NCI-H2196 treated with DMSO at 0.1 percent for 48 hours (cell line): ENCODE results near the gene VPS8.
"Not testable (repeated sequence)": the region's sequence is repeated elsewhere in the genome, so short reads cannot be mapped to it uniquely, and the experiment has no call there.

ENCODE experiments used
- DNase-seq: peaks from one replicate; lab custom pipeline; 2025; ENCODE audit not compliant: unreplicated experiment; lab: John Stamatoyannopoulos, UW

Gene VPS8

GRCh38 chr3:184910664-184911063 is 98.7 kb downstream of the VPS8 start:
- DNase-seq, result no peak

DNA sequence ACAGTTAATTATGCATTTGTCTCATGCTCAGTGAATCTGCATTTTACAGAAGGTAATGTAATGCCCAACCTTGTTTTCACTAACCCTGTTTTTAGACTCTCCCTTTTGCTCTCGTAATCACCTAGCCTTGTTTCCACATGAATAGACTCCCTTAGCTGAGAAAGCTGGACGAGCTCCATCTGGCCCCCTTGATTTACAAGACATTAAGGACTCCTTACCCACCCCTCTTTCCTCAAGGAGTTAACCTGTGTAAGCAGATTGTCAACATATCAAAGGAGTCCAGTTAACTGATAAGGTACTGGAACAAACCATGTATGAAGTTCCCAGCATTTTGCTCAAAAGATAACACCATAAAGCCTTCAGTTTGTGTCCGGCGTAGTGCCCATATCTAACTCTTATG is 99.6 kb downstream of the VPS8 start:
- DNase-seq, result no peak

DNA sequence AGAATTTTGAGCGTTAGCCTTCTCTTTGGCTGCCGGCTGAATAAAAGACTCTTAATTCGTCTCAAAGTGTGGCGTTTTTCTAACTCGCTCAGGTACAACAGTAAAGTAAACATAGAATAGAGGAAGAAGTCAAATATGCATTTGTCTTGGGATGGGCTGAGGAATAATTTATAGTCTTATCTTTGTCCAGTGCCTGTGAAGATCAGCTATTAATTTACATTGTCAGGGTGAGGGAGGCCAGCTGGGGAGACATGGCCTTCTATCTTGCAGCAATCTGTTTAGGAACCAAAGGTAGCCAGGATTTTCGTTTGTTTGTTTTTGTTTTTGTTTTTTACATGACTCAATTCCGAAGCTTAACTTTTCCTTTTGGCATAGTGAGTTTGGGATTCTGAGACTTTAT is 100.2 kb downstream of the VPS8 start:
- DNase-seq, result no peak

DNA sequence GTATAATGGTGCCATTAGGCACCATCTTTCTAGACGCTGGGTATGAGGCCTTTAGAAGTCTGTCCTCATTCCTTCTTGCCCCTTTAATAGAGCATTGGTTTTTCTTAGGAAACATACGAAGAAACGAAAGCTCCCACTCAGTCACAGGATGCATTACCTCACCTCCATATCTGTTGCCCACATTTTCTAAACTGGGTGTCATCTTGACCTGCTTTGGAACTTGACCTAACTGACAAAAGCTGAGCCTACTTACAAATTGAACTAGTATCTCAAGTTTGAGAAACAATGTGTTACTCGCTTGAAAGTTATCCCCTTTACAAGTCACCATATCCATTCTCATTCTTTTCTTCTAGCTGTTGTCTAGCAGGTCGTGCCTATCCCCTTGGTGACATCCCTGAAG is 102.7 kb downstream of the VPS8 start:
- no peak for DNase-seq

GRCh38 chr3:184918750-184919149 is 106.8 kb downstream of the VPS8 start:
- DNase-seq, result no peak

GRCh38 chr3:184919651-184920050 is 107.7 kb downstream of the VPS8 start:
- DNase-seq, result no peak

- DNase-seq, result no peak
Measured at GRCh38 chr3:184924547-184924946, 112.6 kb downstream of the VPS8 start.

DNA sequence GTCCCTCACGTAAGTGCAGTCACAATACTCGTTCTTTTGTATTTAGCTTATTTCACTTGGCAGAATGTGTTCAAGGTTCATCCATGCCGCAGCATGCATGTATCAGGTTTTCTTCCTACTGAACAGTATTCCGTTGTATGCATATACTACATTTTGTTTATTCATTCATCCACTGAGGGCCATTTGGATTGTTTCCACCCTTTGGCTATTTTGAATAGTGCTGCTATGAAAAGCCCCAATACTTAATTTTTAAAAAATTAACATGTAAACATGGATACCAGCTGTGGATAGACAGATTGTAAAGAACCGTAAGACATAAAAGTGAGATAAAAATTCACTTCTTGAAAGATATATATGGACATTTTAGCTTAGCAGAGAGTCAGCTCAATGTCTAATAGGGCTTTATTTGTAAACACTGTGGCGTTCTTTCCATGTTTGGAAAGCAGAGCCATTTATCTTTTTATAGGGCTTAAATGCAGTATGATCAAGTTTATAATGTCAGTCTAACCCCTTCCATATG is 115.9 kb downstream of the VPS8 start:
- peak; percentile 72 for DNase-seq

DNA sequence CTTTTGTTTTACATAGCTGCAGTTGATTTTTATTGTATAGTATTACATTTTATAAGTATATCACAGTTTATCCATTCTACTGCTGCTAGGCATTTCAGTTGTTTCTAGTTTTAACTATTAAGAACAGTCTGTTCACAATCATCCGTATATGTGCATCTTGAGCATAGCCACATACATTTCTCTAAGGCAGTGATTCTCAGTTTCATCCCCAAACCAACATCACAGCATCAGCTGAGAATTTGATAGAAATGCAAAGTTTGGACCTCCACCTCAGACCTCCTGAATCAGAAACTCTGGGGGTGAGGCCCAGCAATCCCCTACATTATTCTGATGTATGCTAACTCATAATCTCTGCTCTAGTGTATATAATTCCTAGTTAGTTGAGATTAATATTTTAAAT is 120.8 kb downstream of the VPS8 start:
- DNase-seq, result no peak

GRCh38 chr3:184937611-184938010 is 125.6 kb downstream of the VPS8 start:
- no peak for DNase-seq

DNA sequence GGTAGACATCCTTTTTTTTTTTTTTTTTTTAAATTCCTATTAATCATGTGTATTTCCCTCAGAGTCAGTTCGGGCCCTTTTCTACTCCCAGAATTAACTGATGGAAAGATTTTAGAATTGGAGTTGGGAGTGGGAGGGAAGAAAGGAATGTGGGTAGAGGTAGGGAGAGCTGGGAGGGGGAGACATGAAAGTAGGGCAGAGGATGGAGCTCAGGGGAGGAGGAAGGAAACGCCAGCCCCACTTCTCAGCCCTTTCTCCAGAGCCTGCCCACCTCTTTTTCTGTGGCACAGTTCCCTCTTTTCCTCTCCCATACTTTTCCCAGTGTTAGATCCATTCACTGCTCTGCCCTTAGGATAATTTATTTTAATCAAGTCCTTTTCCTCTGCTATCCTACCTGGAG is 129.4 kb downstream of the VPS8 start:
- no peak for DNase-seq

DNA sequence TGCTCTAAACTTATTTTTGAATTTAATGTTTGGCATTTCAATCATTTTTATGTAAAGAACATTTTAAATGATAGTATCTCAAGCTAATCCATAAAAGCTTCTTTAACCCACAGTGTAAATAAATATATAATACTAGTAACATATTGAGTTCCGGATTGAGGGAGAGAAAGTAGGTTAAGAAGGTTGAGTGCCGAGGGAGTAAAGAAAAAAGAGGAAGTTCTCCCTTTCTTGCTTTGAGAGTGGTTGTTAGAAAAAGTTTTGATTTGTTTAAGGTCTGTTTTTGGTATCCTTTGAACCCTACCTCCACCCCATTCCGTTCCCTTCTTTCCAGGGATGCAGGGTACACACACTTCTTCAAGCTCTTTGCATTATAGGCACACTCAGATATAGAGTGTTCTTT is 130.8 kb downstream of the VPS8 start:
- DNase-seq, result no peak

GRCh38 chr3:184944241-184944640 is 132.3 kb downstream of the VPS8 start:
- no peak for DNase-seq

DNA sequence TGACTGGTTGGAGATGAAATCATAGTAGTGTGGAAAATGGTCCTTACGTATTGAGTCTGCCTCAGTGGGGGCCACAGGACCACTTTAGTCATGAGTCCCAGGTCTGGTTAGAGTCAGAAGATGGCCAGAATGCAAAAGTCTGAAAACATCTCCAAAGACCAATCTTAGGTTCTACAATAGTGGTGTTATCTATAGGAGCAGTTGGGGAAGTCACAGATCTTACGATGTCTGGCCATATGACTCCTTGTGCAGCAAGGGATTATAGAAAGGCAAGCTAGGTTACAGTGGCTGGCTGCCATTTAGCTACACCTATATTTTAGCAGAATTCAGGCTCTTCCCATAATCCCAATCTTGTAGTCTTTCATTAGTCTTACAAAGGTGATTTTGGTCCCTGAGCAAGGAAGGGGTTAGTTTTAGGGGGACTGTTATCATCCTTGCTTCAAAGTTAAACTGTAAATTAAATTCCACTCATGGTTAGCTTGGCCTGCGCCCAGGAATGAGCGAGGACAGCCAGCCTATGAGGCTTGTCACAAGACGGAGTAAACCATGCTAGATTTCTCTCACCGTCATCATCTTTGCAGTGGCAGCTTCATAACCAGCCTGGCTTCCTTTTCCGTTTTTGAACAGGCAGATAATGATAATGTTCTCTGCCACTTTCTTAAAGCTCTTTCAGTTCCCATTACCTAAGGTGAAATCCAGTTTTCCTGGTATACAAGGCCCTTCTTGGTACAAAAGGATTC is 134.1 kb downstream of the VPS8 start:
- DNase-seq, result no peak

- DNase-seq, result no peak
Measured at GRCh38 chr3:184946917-184947316, 135.0 kb downstream of the VPS8 start.

GRCh38 chr3:184949251-184949965 is 137.4 kb downstream of the VPS8 start:
- DNase-seq, result no peak

GRCh38 chr3:184950816-184951215 is 138.8 kb downstream of the VPS8 start:
- not testable (repeated sequence) for DNase-seq

GRCh38 chr3:184952671-184953070 is 140.7 kb downstream of the VPS8 start:
- DNase-seq, result no peak

GRCh38 chr3:184953401-184953800 is 141.4 kb downstream of the VPS8 start:
- no peak for DNase-seq

- DNase-seq, result no peak
Measured at GRCh38 chr3:184954251-184954650, 142.3 kb downstream of the VPS8 start.

DNA sequence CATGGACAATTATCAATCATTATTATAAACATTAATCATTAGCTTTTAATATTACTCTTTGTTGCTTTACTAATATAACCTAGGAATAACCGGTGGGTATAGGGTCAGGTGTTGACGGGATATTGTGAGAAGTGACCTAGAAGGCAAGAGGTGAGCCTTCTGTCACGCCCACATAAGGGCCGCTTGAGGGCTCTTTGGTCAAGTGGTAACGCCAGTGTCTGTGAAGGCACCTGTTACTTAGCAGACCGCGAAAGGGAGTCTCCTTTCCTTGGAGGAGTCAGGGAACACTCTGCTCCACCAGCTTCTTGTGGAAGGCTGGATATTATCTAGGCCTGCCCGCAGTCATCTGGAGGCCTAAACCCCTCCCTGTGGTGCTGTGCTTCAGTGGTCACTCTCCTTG is 142.9 kb downstream of the VPS8 start:
- DNase-seq, result not testable (repeated sequence)

GRCh38 chr3:184965639-184966430 is 153.9 kb downstream of the VPS8 start:
- no peak for DNase-seq
